ENCODE measurements around the gene ZC3HAV1L.

GRCh38 chr7:139060695-139061237 is 24.9 kb upstream of the ZC3HAV1L start:
- TF ChIP-seq EZH2 (IDR thresholded peaks at IDR 0.05; ENCODE audit: low read depth) (no peak), CTCF (conservative IDR thresholded peaks at IDR 0.05) (no peak)
